ENCODE measurements around the gene ATIC. TPM values are rescaled to one million over a fixed set of nuclear protein-coding genes. Genes with fewer than 3 reads are reported as not detected.

The ATIC gene
- total RNA-seq, 1 donor from 2014 or later = 81.6 TPM

Other genes starting within 250 kb of the ATIC start
- 7.7 and 9.3 TPM in 2 replicates for gene ABCA12, start 173.4 kb upstream of the ATIC start, total RNA-seq
- gene FN1, start 124.0 kb downstream of the ATIC start, total RNA-seq = 2,584 and 2,610 TPM in 2 replicates

Data from kidney epithelial cell (primary cell).